Right ventricle myocardium inferior (tissue), 1 donor: ENCODE measurements around the gene ACADL. TPM values are rescaled to one million over a fixed set of nuclear protein-coding genes. Genes with fewer than 3 reads are reported as not detected.
"Not testable (repeated sequence)": the region's sequence is repeated elsewhere in the genome, so short reads cannot be mapped to it uniquely, and the experiment has no call there.

Source experiments
- ATAC-seq: fragments of 200-7000 bp; cut with Tn5 transposase; one replicate; pipeline ENCODE4 v1.9.1; 2020; ENCODE audit warnings: mild to moderate bottlenecking, moderate library complexity
- DNase-seq: peaks from one replicate; pipeline ENCODE4 v3.0.0; 2021; ENCODE audit errors: missing footprints
- intact Hi-C: fragments of 100-400 bp; cut with DNase I; formaldehyde crosslinking; loops from one replicate; pipeline ENCODE4 v1.11.0; 2022
- total RNA-seq: library from RNA; stranded (reverse); fragmentation: NEBNext Ultra II Directional; extraction: Animal tissue kit (Norgen Biotek cat#: 25700); gene quantifications from one replicate; pipeline ENCODE4 v1.2.1, GENCODE V29; 2021
- donor health status: DM: no; HTN: yes; CAD: no; lungs with severe emphysema.

The ACADL gene
- total RNA-seq, 1 donor from 2014 or later = 0.76 TPM

GRCh38 chr2:210210185-210210584 is 15.1 kb downstream of the ACADL start:
- ATAC-seq = no peak
- intact Hi-C loops = no loop called here

GRCh38 chr2:210207929-210208328 is 17.3 kb downstream of the ACADL start:
- intact Hi-C loops = no loop called here
- ATAC-seq (no peak), DNase-seq (no peak)

More at GRCh38 chr2:210210185-210210584, 15.1 kb downstream of the ACADL start:
- DNase-seq = no peak

GRCh38 chr2:210203558-210203957 is 21.7 kb downstream of the ACADL start:
- intact Hi-C loops = no loop called here
- no peak for ATAC-seq

GRCh38 chr2:210203147-210203546 is 22.1 kb downstream of the ACADL start:
- DNase-seq (no peak), ATAC-seq (no peak)
- intact Hi-C loops = no loop called here

More at GRCh38 chr2:210203558-210203957, 21.7 kb downstream of the ACADL start:
- DNase-seq = no peak

GRCh38 chr2:210199854-210200253 is 25.4 kb downstream of the ACADL start:
- intact Hi-C loops = loop anchor here (1.0 to 5.0 kb wide), 2 partner anchors 128 to 223 kb away; no protein-coding TSS in a partner anchor
- no peak for ATAC-seq
- no peak for DNase-seq

GRCh38 chr2:210199186-210199765 is 26.0 kb downstream of the ACADL start:
- no peak for ATAC-seq
- intact Hi-C loops = loop anchor here (5.0 kb wide), 1 partner anchor 127 kb away; no protein-coding TSS in a partner anchor

GRCh38 chr2:210198326-210198725 is 26.9 kb downstream of the ACADL start:
- DNase-seq = no peak
- no peak for ATAC-seq
- intact Hi-C loops = loop anchor here (5.0 kb wide), 1 partner anchor 126 kb away; no protein-coding TSS in a partner anchor

More at GRCh38 chr2:210199186-210199765, 26.0 kb downstream of the ACADL start:
- DNase-seq = no peak

- DNase-seq = no peak
- intact Hi-C loops = loop anchor here (5.0 kb wide), 1 partner anchor 125 kb away; no protein-coding TSS in a partner anchor
- ATAC-seq = no peak
Measured at GRCh38 chr2:210197720-210198119, 27.5 kb downstream of the ACADL start.

GRCh38 chr2:210195101-210195852 is 30.0 kb downstream of the ACADL start:
- ATAC-seq = no peak
- intact Hi-C loops = loop anchor here (5.0 kb wide), 1 partner anchor 123 kb away; no protein-coding TSS in a partner anchor

GRCh38 chr2:210190345-210190744 is 34.9 kb downstream of the ACADL start:
- no peak for DNase-seq
- ATAC-seq = no peak
- intact Hi-C loops = no loop called here

More at GRCh38 chr2:210195101-210195852, 30.0 kb downstream of the ACADL start:
- no peak for DNase-seq

- ATAC-seq = no peak
Measured at GRCh38 chr2:210189452-210190138, 35.7 kb downstream of the ACADL start.

GRCh38 chr2:210188755-210189154 is 36.5 kb downstream of the ACADL start:
- no peak for ATAC-seq
- intact Hi-C loops = no loop called here
- DNase-seq = no peak

More at GRCh38 chr2:210189452-210190138, 35.7 kb downstream of the ACADL start:
- no peak for DNase-seq
- intact Hi-C loops = no loop called here

GRCh38 chr2:210188190-210188589 is 37.1 kb downstream of the ACADL start:
- intact Hi-C loops = no loop called here
- no peak for ATAC-seq
- DNase-seq = no peak

- DNase-seq, intact Hi-C loops, ATAC-seq: not testable (repeated sequence)
Measured at GRCh38 chr2:210183936-210184335, 41.3 kb downstream of the ACADL start.

GRCh38 chr2:210181606-210182088 is 43.6 kb downstream of the ACADL start:
- intact Hi-C loops, ATAC-seq, DNase-seq: not testable (repeated sequence)

- ATAC-seq, intact Hi-C loops, DNase-seq: not testable (repeated sequence)
Measured at GRCh38 chr2:210181033-210181605, 44.1 kb downstream of the ACADL start.

GRCh38 chr2:210180477-210180876 is 44.8 kb downstream of the ACADL start:
- intact Hi-C loops = no loop called here
- DNase-seq = no peak
- ATAC-seq = no peak

GRCh38 chr2:210179351-210179990 is 45.8 kb downstream of the ACADL start:
- no peak for DNase-seq
- ATAC-seq = no peak
- intact Hi-C loops = loop anchor here (10.0 kb wide), 1 partner anchor 295 kb away; the partner anchor contains the start of gene LANCL1
